GM19193 (cell line): ENCODE measurements around the gene HMG20B.

Experiments
- POLR2A ChIP-seq: IDR thresholded peaks from 4 replicates; pipeline ENCODE4 v1.6.1; 2011; ENCODE audit not compliant: insufficient read depth, insufficient read length; ENCODE audit errors: extremely low read depth

Gene HMG20B

GRCh38 chr19:3544742-3545668, 27.7 kb upstream of the HMG20B start:
- no peak for TF ChIP-seq POLR2A

GRCh38 chr19:3545669-3546034, 27.1 kb upstream of the HMG20B start:
- no peak for TF ChIP-seq POLR2A

GRCh38 chr19:3546119-3546518, 26.6 kb upstream of the HMG20B start:
- no peak for TF ChIP-seq POLR2A

GRCh38 chr19:3547301-3547731, 25.4 kb upstream of the HMG20B start:
- TF ChIP-seq POLR2A = no peak

DNA sequence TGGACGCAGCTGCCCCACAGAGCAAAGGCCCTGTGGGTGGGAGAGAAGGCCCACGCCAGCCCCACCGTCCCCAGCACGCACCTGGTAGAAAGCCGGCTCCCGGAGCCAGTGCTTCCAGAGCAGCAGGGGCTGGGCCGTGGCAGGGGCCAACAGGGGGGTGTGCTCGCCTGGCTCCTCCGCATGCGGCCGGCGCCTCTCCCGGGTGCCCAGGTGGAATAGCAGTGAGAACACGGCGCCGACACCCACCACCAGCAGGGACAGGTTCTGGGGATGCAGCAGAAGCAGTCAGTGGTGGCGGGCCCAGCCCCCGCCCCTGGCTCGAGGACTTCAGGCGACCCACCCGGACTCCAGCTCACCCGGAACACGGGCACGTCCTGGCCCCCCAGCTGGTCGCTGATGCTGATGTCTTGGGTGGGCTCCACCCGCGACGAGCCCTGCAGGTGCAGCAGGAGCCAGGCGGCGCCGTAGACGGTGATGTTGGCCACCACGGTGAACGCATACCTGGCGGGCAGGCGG, 24.9 kb upstream of the HMG20B start:
- no peak for TF ChIP-seq POLR2A

GRCh38 chr19:3548606-3549005, 24.1 kb upstream of the HMG20B start:
- TF ChIP-seq POLR2A = no peak

DNA sequence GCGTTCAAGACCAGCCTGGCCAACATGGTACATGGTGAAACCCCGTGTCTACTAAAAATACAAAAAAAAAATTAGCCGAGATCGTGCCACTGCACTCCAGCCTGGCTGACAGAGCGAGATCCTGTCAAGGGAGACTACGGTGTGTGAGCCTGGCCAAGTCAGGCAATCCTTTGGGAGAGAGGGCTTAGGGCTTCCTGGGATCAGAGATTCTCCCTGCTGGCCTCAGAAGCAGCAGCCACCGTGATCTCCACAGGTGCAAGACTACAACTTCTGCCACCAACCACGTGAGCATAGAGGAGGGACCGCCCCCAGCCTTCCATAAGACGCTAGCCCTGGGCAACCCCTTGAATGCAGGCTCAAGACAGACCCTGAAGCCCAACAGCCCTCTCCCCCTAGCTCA, 22.9 kb upstream of the HMG20B start:
- TF ChIP-seq POLR2A = no peak

GRCh38 chr19:3550947-3551791, 21.6 kb upstream of the HMG20B start:
- no peak for TF ChIP-seq POLR2A

DNA sequence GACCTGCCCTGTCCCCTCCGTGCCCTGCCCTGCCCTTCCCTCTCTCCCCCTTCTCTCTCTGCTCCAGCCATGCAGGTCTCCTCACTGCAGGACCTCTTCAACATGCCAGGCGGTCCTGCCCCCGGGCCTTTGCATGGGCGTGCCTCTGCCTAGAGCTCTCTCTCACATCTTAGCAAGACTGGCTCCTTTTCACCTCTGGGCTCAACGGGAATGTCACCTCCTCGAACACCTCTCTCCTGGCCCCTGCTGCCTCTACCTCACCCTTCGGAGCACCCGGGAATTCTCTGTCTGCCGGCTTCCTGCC, 21.0 kb upstream of the HMG20B start:
- TF ChIP-seq POLR2A = no peak

DNA sequence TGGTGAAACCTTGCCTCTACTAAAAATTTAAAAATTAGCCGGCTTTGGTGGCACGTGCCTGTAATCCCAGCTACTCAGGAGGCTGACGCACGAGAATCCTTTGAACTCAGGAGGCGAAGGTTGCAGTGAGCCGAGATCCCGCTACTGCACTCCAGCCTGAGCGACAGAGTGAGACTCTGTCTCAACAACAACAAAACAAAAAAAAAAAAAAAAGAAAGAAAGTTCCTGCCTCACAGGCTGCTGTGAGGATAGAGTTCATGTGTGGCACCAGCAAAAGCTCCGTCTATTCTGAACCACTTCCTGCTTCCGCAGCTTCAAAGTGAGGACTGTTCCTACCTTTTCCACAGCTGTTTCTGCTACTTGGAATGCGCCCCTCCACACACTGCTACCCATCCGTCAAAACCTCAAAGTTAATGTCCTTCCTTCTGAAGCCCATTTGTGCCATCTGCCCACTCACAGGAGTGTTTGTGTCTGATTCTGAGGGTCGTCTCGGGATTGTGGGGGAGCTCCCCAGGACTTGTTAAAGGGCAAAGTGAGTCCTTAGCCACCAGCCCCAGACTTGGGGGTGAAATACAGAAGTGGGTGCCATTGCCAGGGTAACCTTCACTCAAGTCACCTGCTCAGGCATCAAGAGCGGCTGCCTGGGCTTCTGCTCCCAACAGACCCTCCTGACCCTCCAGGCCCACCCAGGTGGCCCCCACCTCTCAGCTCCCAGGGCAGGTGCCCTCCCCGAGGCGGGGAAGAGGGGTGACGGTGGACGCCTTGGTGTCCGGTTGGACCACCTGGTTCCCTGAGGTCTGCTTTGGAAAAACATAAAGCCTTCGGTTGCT, 18.3 kb upstream of the HMG20B start:
- no peak for TF ChIP-seq POLR2A

DNA sequence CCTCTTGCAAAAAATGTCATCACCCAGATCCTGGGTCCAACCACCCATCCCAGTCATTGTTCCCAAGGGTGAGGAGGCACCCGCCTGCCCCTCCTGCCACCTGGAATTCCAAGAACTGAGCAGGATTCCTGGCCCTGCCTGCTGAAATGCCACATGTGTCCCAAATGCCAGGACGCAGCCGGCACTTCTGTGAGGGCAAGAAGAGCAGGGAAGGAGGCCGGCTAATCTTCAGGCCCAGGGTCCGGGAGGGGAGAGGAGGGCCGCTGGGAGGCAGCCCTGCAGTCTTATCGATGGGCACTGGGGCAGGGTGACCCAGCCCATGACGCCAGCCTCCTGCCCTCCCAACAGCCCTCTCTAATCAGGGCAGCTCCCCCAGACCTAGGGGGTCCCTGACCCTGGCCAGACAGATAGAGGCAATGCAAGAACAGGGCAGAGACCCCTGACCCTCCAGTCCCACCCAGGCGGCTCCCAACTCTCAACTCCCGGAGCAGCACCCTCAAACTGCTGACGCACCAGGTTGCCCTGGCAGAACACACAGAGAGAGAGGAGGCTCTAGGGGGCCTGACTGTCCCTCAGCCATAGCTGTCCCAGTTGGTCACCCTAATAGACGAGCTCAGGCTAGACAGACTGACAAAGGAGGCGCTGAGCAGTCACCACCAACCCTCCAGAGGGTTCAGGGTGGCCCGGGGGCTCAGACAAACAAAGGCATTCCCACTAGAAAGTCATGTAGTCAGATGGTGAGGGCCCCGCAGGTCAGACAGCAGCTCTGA, 16.9 kb upstream of the HMG20B start:
- no peak for TF ChIP-seq POLR2A

GRCh38 chr19:3556423-3556977, 16.2 kb upstream of the HMG20B start:
- TF ChIP-seq POLR2A = no peak

DNA sequence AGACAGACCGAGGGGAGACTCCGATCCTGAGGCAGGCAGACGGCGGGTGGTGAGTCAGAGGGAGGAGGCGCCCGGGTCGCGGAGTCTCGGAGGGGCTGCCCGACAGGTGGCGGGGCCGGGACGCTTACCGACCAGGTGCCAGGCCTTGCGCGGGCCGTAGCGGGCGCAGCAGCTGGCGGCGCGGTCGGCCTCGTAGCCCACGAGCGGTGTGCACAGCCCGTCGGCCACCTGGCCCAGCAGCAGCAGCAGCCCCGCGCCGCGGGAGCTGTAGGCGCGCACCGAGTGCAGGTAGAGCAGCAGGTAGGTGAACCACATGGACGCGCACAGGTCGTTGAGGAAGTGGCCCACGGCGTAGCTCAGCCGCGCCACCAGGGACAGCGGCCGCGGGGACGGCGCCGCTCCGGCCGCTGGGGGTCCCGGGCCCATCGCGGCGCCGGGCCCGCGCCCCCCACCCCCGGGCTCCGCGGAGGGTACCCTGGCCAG, 15.7 kb upstream of the HMG20B start:
- TF ChIP-seq POLR2A = no peak
